Ovary (tissue), 3 donors: ENCODE results near the gene UGT1A1.

Experiments used
- CTCF ChIP-seq, 3 donors: fragments of 450-650 bp in 2 of 3; fragments of 200-600 bp in 1 of 3; IDR thresholded peaks; one replicate each; pipeline versions ENCODE4 v1.5.1 to v1.8.0; 2016 to 2022; ENCODE audit warnings: antibody characterized with exemption in 3 of 3, mild to moderate bottlenecking in 1 of 3
- POLR2A ChIP-seq: fragments of 450-650 bp; IDR thresholded peaks from one replicate; pipeline ENCODE4 v1.6.1; 2017; ENCODE audit warnings: antibody characterized with exemption, mild to moderate bottlenecking, moderate library complexity
- donor health status: DM: no; HTN: no; CAD: no.

- TF ChIP-seq CTCF (IDR thresholded peaks at IDR 0.05) = no peak
- TF ChIP-seq POLR2A = no peak
These were observed 36.2 kb downstream of the UGT1A1 start for GRCh38 chr2:233796254-233796653.
